Astrocyte (in vitro differentiated cells and primary cell): ENCODE measurements around the gene PHF21B.

ENCODE experiments used
- CTCF ChIP-seq: IDR thresholded peaks from 2 replicates; pipeline ENCODE4 v1.5.1; 2011; ENCODE audit warnings: low read depth, mild to moderate bottlenecking, inconsistent platforms, low read length, moderate library complexity; ENCODE audit not compliant: insufficient read depth
- EZH2 ChIP-seq: IDR thresholded peaks from 2 replicates; pipeline ENCODE4 v1.6.1; 2012; ENCODE audit warnings: mild to moderate bottlenecking, low read length, inconsistent platforms; ENCODE audit not compliant: insufficient read depth

DNA sequence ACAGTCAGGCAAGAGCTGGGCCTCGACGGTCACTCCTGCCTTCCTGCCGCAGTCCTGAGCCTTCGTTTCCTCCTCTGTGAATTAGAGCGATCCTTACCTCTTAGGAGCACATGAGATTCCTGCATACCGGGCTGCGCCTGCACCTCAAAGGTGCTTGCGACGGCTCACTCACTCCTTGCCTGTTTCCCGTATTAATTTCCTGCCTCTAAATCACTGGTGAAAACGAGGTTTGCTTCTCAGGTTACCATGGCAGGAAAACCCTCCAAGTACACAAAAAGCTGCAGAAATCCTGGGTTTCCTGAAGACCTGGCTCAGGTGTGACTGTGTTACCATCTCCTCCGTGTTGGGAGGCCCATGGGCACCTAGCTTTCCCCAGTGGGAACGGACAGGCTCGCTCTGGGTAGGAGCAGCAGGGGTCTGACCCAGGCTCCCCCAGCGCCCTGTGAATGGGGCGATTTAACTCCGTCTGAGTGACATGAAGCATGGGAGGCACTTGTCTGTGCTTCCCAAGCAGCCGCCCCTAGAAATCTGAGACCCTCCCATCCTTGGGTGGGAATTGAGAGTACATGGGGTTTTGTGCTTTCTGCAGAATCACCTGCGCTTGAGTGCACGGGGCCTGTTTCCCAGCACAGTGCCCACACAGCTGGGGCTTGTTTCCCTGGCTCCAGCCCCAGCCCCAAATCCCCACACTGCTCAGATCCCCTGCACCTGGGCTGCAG is 64.8 kb downstream of the PHF21B start:
- TF ChIP-seq CTCF (no peak), EZH2 (no peak)
